DMS 273 (cell line): ENCODE results near the gene RALGDS.
"Not testable (repeated sequence)": the region's sequence is repeated elsewhere in the genome, so short reads cannot be mapped to it uniquely, and the experiment has no call there.

Experiments
- DNase-seq: peaks from one replicate; lab custom pipeline; 2025; ENCODE audit not compliant: unreplicated experiment; lab: John Stamatoyannopoulos, UW

The RALGDS gene

GRCh38 chr9:133107961-133108793 lies 12.9 kb downstream of the RALGDS start:
- DNase-seq, result no peak

GRCh38 chr9:133107245-133107722 lies 13.8 kb downstream of the RALGDS start:
- DNase-seq, result no peak

- DNase-seq, result no peak
These were observed 14.4 kb downstream of the RALGDS start for GRCh38 chr9:133106511-133107244.

DNA sequence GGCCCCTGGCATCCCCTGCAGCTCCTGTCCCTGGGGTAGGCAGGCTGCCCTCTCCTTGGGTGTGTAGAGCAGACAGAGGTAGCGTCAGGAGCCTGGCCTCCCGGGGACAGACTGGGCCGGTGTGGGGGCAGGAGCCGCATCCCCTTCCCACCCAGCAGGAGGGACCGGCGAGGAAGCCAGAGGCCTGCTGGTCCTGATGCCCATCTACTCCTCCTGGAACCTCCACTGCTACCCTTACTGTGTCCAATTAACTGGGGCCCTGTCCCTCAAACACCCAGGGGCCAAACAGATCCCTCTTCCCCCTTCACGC lies 15.6 kb downstream of the RALGDS start:
- no peak for DNase-seq

DNA sequence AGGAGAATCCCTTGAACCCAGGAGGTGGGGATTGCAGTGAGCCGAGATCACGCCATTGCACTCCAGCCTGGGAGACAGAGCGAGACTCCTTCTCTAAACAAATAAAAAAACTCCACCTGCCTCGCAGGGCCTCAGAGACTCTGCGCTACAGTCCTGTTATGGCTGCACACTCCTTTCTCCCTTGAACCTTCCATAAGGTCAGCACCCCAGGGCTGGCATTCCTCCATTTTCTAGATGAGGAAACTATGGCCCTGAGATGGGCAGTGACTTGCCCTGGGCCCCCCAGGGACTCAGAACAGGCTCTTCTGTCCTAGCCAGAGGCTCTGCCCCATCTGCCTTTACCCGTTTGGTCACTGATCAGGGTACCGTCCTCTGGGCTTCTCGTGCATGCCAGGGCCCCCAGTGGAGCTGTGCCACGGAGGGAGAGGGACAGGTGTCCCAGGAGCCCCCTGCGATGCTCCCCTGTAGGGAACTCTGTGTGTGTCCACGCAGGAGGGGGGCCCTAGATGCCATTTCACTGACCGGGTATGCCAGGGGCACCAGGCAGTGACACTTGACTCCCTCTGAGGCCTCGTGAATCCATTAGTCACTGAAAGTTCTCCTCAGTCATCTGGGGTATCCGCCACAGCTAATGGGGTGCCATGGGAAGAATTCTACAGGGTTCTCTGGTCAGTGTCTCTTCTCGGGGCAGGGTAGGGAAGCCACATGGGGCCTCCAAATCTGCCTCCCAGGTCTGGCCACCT lies 16.2 kb downstream of the RALGDS start:
- no peak for DNase-seq

GRCh38 chr9:133103987-133104505 lies 17.0 kb downstream of the RALGDS start:
- no peak for DNase-seq

DNA sequence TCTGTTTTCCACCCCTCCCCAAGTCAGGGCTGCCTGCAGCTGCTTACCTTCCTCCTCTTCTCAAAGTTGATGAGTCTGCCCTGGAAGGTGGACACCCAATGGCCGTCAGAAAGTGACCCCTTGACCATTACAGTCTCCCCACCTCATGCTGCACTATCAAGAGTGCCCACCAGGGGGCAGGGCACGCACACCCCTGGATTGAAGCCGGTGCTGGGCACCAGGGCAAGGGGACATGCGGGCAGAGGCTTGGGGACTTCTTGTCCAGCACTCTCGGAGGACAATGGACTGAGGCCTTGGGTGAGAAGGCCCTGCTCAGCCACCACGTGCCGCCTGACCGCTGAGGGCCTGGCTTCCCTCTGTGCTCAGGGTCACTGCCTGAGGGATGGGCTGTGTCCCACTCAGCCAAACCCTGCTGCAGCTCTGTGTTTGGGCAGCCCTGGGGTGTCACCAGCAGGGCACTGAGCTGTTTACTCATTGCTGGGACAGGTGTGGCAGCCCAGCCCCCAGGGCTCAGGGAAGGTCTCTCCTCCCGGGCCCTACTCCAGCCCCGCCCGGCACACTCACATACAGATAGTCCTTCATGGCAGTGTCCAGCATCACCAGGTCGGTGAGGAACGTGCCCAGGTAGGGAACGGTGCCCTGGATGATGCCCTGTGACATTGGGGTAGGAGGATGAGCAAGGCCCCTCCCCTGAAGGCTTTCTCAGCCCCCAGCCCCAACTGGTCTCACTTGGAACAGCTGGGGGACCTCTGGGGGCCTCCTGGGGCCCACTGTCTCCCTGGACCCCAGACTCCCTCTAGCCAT lies 17.7 kb downstream of the RALGDS start:
- DNase-seq, result peak; percentile 47

DNA sequence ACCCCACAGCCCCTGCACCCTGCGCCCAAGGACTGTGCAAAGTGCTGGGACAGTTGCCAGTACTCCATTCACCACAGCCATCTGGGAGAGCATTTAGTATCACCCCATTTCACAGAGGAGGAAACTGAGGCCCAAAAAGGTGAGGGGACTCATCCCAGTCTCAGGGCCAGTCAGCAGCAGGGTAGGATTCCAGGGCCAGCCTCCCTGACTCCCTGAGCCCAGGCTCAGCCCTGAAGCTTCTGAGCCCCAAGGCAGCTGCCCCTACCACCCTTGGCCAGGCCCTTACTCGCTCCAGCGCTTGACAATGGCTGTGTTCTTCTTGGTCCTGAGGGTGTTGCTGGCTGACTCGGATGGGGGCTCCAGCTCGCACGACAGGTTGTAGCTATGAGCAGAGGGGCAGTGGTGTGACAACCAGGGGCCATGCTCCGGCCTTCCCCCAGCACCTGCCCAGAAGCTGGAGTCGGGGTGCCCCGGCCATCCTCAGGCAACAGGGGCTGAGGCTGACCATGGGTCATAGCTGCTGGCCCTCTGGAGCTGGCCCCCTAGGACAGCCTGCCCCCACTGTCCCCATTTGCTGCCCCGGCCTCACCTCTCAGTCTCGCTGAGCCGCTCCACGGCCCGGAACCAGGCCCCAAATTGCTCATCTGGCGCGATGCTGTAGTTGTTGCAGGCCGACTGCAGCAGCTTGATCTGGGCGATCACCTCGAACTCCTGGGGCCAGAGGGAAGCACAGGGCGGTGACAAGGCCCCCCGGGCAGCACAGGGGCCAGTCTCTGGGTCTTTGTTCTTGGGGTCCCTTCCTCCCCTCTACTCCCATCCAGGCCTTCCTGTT lies 18.6 kb downstream of the RALGDS start:
- no peak for DNase-seq

DNA sequence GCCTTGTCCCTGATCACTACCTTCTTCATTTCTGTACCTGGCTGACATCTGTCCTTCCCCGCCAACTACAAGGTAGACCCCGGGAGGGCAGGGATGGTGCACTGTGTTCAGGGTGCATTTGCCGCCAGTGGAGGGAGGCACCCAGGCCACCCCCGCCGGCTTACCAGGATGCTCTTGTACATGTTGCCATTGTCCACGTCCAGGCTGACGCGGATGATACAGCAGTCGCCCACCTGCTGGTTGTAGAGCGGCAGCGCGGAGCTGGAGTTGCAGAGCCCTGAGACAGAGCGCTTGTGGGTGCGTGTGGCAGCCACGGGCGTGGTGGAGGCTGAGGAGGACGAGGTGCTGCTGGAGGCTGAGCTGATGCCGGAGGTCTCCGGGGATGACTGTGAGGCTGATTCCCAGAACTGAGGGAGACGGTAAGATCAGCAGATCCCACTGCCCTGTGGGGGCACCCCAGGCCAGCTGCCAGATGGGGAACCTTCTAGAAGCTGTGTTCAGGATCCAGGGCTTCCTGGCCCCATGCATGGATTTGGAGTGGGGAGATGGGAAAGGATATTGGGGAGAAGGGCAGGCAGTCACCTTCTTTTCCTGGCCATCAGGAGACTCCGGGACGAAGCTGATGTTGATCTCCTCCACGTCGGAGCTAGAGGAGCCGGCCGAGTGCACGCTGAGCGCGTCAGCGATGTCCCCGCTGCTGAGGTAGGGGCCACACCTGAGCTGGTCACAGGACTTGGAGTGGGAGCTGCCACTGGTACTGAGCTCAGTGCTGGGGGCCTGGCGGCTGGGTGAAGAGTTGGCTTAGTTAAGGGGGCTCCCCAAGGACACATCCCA lies 19.5 kb downstream of the RALGDS start:
- no peak for DNase-seq

GRCh38 chr9:133100506-133101355 lies 20.3 kb downstream of the RALGDS start:
- DNase-seq, result no peak

- DNase-seq, result no peak
These were observed 21.1 kb downstream of the RALGDS start for GRCh38 chr9:133099726-133100505.

DNA sequence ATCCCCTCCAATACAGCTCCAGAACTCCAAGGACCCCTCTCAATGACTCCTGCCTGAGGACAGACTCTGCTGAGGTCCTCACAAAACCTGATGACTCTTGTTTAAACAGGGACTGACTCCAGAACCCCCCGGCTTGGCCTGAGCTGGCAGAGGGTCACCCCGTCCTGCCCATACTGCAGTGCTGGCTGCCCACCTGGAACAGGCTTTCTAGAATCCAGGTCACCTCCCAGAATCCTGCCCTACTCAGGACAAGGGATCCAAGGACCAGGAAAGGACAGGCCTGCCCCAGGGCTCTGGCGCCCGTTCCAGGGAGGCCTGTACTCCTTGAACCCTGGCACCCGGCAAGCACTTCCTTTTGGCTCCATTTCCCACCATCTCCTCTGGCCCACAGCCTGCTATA lies 22.2 kb downstream of the RALGDS start:
- no peak for DNase-seq

DNA sequence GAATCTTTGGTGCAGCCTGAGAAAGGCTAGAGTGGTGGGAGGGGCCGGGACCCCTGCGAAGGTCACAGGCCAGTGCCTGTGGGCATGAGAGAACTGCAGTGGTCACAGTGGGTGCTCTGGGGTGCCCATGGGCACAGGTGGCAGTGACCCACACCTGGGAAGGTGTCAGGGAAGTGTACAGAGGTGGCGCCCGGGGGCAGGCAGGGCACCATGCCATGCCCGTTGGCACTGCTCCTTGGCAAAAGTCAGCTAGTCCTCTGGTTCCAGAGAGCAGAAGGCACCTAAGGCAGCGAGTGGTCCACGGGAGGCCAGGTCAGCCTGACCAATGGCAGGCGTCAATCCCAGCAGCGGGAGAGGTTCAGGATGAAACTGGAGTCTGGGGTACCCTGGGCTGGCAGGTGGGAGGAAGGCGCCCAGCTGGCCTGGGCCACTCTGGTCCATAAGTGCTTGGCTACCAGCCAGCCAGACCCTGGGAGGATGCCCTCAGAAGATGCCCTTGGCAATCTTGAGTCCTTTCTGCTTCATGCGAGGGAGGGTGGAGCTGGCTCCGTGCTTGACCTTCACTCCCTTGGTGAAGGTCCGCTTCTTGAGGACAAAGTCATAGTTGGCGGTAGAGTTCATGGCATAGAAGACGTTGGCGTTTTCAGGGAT lies 22.8 kb downstream of the RALGDS start:
- no peak for DNase-seq

DNA sequence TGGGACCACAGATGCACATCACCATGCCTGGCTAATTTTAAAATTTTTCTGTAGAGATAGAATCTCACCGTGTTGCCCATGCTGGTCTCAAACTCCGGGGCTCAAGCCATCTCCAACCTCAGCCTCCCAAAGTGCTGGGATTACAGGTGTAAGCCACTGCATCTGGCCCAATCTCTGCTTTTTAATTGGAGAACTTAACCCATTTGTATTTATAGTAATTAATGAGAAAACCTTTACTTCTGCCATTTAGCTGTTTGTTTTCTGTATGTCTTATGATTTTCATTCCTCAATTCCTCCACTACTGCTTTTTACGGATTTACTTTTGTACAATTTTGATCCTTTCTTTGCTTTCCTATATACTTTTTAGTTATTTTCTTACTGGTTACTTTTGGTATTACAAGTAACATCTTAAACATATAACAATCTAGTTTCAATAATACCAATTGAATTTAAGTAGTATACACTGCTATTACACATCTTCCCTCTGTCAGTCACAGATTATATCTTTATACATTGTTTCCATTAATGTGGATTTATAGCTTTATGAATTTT lies 26.1 kb downstream of the RALGDS start:
- no peak for DNase-seq

GRCh38 chr9:133094351-133094750 lies 26.7 kb downstream of the RALGDS start:
- DNase-seq, result not testable (repeated sequence)

- DNase-seq, result no peak
These were observed 30.2 kb downstream of the RALGDS start for GRCh38 chr9:133090752-133091385.
